Uterus (tissue), 4 donors: Measurements from ENCODE around the gene NOXA1. TPM values are rescaled to one million over a fixed set of nuclear protein-coding genes. Genes with fewer than 3 reads are reported as not detected.
A peak's percentile ranks its signal among the peaks of the same experiment; 100 is the strongest.

ENCODE experiments used
- DNase-seq, 2 donors: peaks; one replicate each; pipeline ENCODE4 v3.0.0-alpha.2; 2019 to 2020
- H3K27ac ChIP-seq, 2 donors: fragments of 200-600 bp; sonication (generic); 1 replicate in 1 of 2; 2 replicates in 1 of 2; pipeline ENCODE4 v1.5.1; 2016 to 2018
- H3K27me3 ChIP-seq, 2 donors: fragments of 200-600 bp; sonication (generic); one replicate each; pipeline ENCODE4 v1.5.1; 2018 to 2019; ENCODE audit warnings: control low read depth in 1 of 2
- H3K36me3 ChIP-seq, 2 donors: fragments of 200-600 bp; sonication (generic); one replicate each; pipeline ENCODE4 v1.5.1; 2019; ENCODE audit warnings: control low read depth in 1 of 2
- H3K4me1 ChIP-seq, 2 donors: fragments of 200-600 bp; sonication (generic); one replicate each; pipeline ENCODE4 v1.5.1; 2018 to 2019; ENCODE audit warnings: control low read depth in 1 of 2
- H3K4me3 ChIP-seq, 2 donors: fragments of 200-600 bp; sonication (generic); 1 replicate in 1 of 2; 2 replicates in 1 of 2; pipeline ENCODE4 v1.5.1; 2018 to 2019; ENCODE audit warnings: mild to moderate bottlenecking in 1 of 2
- H3K9me3 ChIP-seq, 2 donors: fragments of 200-600 bp; sonication (generic); one replicate each; pipeline ENCODE4 v1.5.1; 2019; ENCODE audit warnings: control low read depth in 1 of 2
- POLR2A ChIP-seq, 2 donors: fragments of 450-650 bp; IDR thresholded peaks; one replicate each; pipeline ENCODE4 v1.6.1; 2016; ENCODE audit warnings: antibody characterized with exemption in 2 of 2, mild to moderate bottlenecking in 1 of 2, moderate library complexity in 1 of 2
- intact Hi-C: fragments of 100-400 bp; cut with DNase I; formaldehyde crosslinking; loops from one replicate; pipeline ENCODE4 v1.15.1; 2023; ENCODE audit warnings: low total_unique reads
- microRNA-seq: library from miRNA; unstranded; fragments of <30 nt; microRNA quantifications from one replicate; pipeline ENCODE4, GENCODE V29; 2016; ENCODE audit warnings: borderline microRNAs expressed, borderline replicate concordance
- total RNA-seq, 4 donors: library from RNA; depleted of rRNA in 3 of 4; stranded (reverse); fragments of >200 nt in 3 of 4; gene quantifications; one replicate each; pipeline versions ENCODE4 v1.1.0 to v1.2.4, GENCODE V29; 2014 to 2023
- TF ChIP-seq, protein P1 (sequence below), 4 experiments: fragments of 200-600 bp in 2 of 4; fragments of 450-650 bp in 2 of 4; sonication (generic) in 2 of 4; IDR thresholded peaks; one replicate each; pipeline ENCODE4 v1.5.1; 2016 to 2019; ENCODE audit warnings: antibody characterized with exemption in 4 of 4, mild to moderate bottlenecking in 2 of 4, moderate library complexity in 1 of 4
- donor health status: DM: yes; HTN: yes; CAD: no.

NOXA1 gene
- total RNA-seq, 4 donors from 2014 or later: 0.29 to 13.3 (median 3.4) TPM

DNA sequence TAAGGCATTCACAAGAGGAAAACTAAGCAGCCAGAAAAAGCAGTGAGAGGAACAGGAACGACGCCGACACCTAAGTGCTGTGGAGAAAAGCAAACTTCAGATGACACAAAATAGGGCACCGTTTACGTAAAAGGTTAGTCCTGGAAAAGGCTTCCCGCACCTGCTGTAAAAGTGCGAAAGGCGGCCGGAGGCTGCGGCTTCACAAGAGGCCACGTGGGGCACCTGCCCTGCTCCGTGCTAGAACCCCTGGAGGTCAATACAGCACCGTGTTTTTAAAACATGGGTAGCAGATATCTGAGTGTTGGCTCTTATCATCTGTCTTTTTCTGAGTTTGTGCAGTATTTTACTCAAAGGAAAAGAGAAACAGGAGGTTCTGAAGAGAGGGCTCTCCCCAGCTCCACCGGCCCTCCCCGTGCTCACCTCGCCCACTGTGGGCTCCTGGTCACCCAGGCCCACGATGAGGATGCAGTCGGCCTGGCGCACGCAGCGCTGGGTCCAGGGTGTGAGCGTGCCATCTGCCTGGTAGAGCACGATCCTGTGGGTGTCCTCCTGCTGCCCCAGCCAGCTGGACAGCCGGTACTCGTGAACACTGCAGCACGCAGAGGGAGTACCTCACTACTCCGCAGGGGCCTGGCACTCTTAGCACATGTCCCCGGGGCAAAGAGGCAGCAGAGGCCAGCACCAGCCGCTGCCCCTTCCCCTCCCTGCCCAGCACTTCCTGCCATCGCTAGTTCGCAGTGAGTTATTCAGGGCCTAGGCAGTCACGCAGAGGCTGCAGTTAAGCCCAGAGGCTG, 56.9 kb downstream of the NOXA1 start:
- intact Hi-C loops: no loop called here
- DNase-seq: no peak
- H3K4me3 ChIP-seq: no peak overlapping the region
- peaks cover 0 to 6% of the 10 kb centered on the region in 2 donors for H3K9me3 ChIP-seq
- no peaks in the 10 kb centered on the region for H3K36me3 ChIP-seq
- TF ChIP-seq POLR2A (IDR thresholded peaks at IDR 0.05): no peak
- TF ChIP-seq, protein P1, sequence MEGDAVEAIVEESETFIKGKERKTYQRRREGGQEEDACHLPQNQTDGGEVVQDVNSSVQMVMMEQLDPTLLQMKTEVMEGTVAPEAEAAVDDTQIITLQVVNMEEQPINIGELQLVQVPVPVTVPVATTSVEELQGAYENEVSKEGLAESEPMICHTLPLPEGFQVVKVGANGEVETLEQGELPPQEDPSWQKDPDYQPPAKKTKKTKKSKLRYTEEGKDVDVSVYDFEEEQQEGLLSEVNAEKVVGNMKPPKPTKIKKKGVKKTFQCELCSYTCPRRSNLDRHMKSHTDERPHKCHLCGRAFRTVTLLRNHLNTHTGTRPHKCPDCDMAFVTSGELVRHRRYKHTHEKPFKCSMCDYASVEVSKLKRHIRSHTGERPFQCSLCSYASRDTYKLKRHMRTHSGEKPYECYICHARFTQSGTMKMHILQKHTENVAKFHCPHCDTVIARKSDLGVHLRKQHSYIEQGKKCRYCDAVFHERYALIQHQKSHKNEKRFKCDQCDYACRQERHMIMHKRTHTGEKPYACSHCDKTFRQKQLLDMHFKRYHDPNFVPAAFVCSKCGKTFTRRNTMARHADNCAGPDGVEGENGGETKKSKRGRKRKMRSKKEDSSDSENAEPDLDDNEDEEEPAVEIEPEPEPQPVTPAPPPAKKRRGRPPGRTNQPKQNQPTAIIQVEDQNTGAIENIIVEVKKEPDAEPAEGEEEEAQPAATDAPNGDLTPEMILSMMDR (IDR thresholded peaks at IDR 0.05): no peak
- H3K27me3 ChIP-seq: no peaks in the 10 kb centered on the region
- H3K4me1 ChIP-seq: no peaks in the 10 kb centered on the region
- H3K27ac ChIP-seq: no peak overlapping the region

DNA sequence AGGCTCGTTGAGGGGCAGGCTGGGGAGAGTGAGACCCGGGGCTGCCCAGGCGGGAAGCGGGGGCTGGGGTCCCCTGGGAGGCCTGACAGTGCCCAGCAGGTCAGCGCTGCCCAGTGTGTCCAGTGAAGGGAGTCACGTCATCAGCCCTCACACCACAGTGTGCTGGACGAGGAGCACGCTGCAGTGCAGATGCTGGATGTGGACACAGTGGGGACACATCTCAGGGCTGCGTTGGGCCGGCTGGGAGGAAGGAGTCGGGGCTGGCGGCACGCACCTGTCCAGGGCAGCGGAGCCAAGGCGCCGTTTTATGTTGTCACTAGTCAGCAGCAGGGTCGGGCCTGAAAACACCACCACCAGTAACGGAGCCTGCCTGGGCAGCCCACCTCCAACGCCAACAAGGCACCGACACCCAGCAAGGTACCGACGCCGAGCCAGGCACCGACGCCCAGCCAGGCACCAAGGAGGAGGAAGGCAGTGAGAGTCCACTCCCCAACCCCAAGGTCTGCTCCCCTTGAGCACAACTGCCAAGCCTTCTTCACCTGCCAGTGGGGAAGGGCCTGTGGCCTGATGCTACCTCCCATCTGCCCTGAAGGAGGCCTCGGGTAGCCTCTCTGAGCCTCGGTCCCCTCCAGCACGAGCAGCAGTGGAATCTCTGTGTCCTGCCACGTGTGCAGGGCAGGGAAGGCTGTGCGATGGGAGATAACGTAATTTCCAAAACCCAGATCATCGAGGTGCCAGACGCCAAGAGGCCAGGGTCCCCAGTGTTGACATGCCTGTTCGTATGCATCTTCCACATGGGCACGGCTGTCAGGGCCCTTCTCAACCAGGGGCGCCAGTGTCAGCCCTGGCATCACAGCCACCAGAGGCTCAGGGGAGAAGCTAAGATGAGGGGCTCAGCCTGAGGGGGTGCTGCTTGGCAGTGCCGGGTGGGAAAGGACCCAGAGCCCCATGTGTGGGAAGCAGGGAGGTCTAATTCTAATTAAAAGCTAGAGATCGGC, 57.8 kb downstream of the NOXA1 start:
- Histone ChIP-seq H3K27ac (peak overlapping the region; percentile 50 to 57), H3K4me3 (no peak overlapping the region), H3K27me3 (no peaks in the 10 kb centered on the region), H3K36me3 (no peaks in the 10 kb centered on the region), H3K9me3 (no peaks in the 10 kb centered on the region), H3K4me1 (no peaks in the 10 kb centered on the region)
- intact Hi-C loops: no loop called here
- DNase-seq: peak in 1 of 2 donors; percentile 10
- TF ChIP-seq POLR2A (IDR thresholded peaks at IDR 0.05): no peak
- TF ChIP-seq, protein P1 (IDR thresholded peaks at IDR 0.05): no peak

DNA sequence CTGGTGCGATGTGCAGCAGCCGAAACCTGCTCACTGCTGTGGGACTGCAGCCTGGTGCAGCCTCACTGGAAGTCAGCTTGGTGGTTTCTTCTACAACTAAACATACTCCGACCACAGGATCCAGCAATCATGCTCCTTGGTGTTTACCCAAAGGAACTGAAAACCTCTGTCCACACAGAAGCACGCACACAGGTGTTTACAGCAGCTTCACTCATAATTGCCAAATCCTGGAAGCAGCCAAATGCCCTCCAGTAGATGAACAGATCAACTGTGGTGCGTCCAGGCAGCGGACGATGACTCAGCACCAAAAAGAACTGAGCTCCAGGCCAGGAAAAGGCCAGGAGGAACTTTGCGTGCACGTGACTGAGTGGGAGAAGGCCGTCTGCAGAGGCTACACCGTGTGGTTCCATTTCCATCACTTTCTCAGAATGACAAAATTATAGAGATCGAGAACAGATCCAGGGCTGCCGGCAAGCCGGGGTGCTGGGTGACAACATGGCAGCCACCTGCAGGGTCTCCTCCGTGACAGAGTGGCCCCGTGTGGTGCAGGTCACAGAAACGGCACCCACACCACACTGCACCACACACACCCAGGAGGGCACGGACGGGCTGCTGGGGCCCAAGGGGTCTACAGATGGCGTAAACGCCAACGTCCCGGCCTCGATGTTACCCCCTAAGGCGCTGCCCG, 59.0 kb downstream of the NOXA1 start:
- TF ChIP-seq, protein P1 (IDR thresholded peaks at IDR 0.05): no peak
- TF ChIP-seq POLR2A (IDR thresholded peaks at IDR 0.05): no peak
- DNase-seq: peak; percentile 65 to 74
- Histone ChIP-seq H3K9me3 (no peaks in the 10 kb centered on the region), H3K4me3 (no peak overlapping the region), H3K27me3 (no peaks in the 10 kb centered on the region), H3K4me1 (no peaks in the 10 kb centered on the region), H3K36me3 (no peaks in the 10 kb centered on the region), H3K27ac (peak overlapping the region; percentile 50 to 57)
- intact Hi-C loops: no loop called here

Small RNA genes within 50 kb of the gene (microRNA-seq; reads per million reads assigned to microRNA genes)
- gene MIR7114: not detected

Other genes with a start within 250 kb of the NOXA1 start
- 10 to 100 TPM in 3 of 4 donors, 1 to 10 TPM in 1; 6.7 to 65.6 (median 24.9) TPM for gene ANAPC2, start 234.8 kb upstream of the NOXA1 start, total RNA-seq
- 10 to 100 TPM; 17.1 to 47.1 (median 40.6) TPM for gene SSNA1, start 234.7 kb upstream of the NOXA1 start, total RNA-seq
- gene TPRN, start 222.7 kb upstream of the NOXA1 start, total RNA-seq: 10 to 100 TPM in 1 of 4 donors, 1 to 10 TPM in 2, under 1 TPM in 1; 0.29 to 17.1 (median 5.5) TPM
- gene TMEM203, start 217.7 kb upstream of the NOXA1 start, total RNA-seq: 10 to 100 TPM; 33.2 to 53.3 (median 38.7) TPM
- gene NDOR1, start 217.7 kb upstream of the NOXA1 start, total RNA-seq: 10 to 100 TPM in 1 of 4 donors, 1 to 10 TPM in 1, not detected in 2; 4.5 to 14.9 TPM
- 1 to 10 TPM in 1 of 4 donors, not detected in 3; 3.7 TPM for gene RNF208, start 201.2 kb upstream of the NOXA1 start, total RNA-seq
- under 1 TPM in 1 of 4 donors, not detected in 3; 0.34 TPM for gene CYSRT1, start 198.2 kb upstream of the NOXA1 start, total RNA-seq
- gene RNF224, start 195.9 kb upstream of the NOXA1 start, total RNA-seq: under 1 TPM in 1 of 4 donors, not detected in 3; 0.21 TPM
- under 1 TPM in 1 of 4 donors, not detected in 3; 0.48 TPM for gene SLC34A3, start 192.5 kb upstream of the NOXA1 start, total RNA-seq
- gene TUBB4B, start 182.1 kb upstream of the NOXA1 start, total RNA-seq: 100 to 1,000 TPM in 3 of 4 donors, 10 to 100 TPM in 1; 91.5 to 174 (median 139) TPM
- gene STPG3, start 172.1 kb upstream of the NOXA1 start, total RNA-seq: not detected
- 10 to 100 TPM; 17.1 to 46.5 (median 43.2) TPM for gene NELFB, start 168.1 kb upstream of the NOXA1 start, total RNA-seq
- gene TOR4A, start 145.7 kb upstream of the NOXA1 start, total RNA-seq: 10 to 100 TPM in 3 of 4 donors, 1 to 10 TPM in 1; 2.6 to 12.7 (median 11.5) TPM
- 10 to 100 TPM in 2 of 4 donors, 1 to 10 TPM in 1, under 1 TPM in 1; 0.29 to 16.5 (median 11.4) TPM for gene NRARP, start 121.1 kb upstream of the NOXA1 start, total RNA-seq
- 10 to 100 TPM; 11.8 to 49.0 (median 31.5) TPM for gene EXD3, start 231 bp upstream of the NOXA1 start, total RNA-seq
- gene ENTPD8, start 18.0 kb downstream of the NOXA1 start, total RNA-seq: under 1 TPM in 1 of 4 donors, not detected in 3; 0.21 TPM
- gene NSMF, start 35.9 kb downstream of the NOXA1 start, total RNA-seq: 10 to 100 TPM; 17.4 to 40.7 (median 32.1) TPM
- 10 to 100 TPM in 1 of 4 donors, 1 to 10 TPM in 2, under 1 TPM in 1; 0.26 to 25.7 (median 3.4) TPM for gene PNPLA7, start 127.0 kb downstream of the NOXA1 start, total RNA-seq
- gene MRPL41, start 128.5 kb downstream of the NOXA1 start, total RNA-seq: 10 to 100 TPM in 3 of 4 donors, 1 to 10 TPM in 1; 8.6 to 47.9 (median 30.5) TPM
- gene DPH7, start 155.5 kb downstream of the NOXA1 start, total RNA-seq: 10 to 100 TPM; 31.3 to 42.4 (median 38.4) TPM
- 10 to 100 TPM; 14.7 to 26.4 (median 16.3) TPM for gene ZMYND19, start 167.1 kb downstream of the NOXA1 start, total RNA-seq
- gene ARRDC1, start 182.3 kb downstream of the NOXA1 start, total RNA-seq: 10 to 100 TPM; 10.3 to 25.1 (median 21.3) TPM
- 100 to 1,000 TPM in 1 of 4 donors, 10 to 100 TPM in 3; 32.6 to 109 (median 74.9) TPM for gene EHMT1, start 195.6 kb downstream of the NOXA1 start, total RNA-seq